Measurements from ENCODE around the gene SZT2. TPM values are rescaled to one million over a fixed set of nuclear protein-coding genes. Genes with fewer than 3 reads are reported as not detected.

SZT2 gene
- total RNA-seq, 1 donor = 35.4 TPM

GRCh38 chr1:43464681-43465504 lies 75.2 kb downstream of the SZT2 start:
- no peak overlapping the region for H3K4me3 ChIP-seq (ENCODE audit: low read depth, low read length)
- DNase-seq (ENCODE audit: low read depth) = peak; percentile 60
- TF ChIP-seq CTCF (IDR thresholded peaks at IDR 0.05; ENCODE audit: insufficient read depth, low read length) = no peak

DNA sequence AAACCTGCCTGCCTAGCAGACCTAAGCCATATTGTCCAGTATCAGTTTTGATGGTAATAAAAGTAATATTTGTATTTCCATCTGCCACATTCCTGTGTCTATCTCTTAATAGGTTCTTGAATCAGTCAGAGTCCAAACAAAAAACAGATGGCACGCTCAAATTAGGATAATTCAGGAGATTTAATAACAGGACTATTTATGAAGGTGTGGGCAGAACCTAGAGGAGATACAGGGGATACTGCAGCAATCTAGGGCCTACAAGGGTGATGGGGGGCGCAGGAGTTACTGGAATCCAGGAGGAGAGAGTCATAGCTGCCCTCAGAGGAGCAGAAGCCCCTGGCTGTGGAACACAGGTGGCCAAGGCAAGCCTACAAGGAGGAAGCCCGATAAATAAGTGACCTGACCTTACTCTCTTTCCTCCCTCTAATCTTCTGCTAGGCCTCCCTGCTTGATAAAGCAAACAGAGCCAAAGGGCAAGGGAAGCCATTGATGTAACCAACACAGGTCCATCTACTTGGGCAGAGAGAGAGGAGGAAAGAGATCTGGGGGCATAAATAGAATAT lies 75.9 kb downstream of the SZT2 start:
- no peak for TF ChIP-seq CTCF (IDR thresholded peaks at IDR 0.05; ENCODE audit: insufficient read depth, low read length)
- DNase-seq (ENCODE audit: low read depth) = no peak
- no peak overlapping the region for H3K4me3 ChIP-seq (ENCODE audit: low read depth, low read length)

DNA sequence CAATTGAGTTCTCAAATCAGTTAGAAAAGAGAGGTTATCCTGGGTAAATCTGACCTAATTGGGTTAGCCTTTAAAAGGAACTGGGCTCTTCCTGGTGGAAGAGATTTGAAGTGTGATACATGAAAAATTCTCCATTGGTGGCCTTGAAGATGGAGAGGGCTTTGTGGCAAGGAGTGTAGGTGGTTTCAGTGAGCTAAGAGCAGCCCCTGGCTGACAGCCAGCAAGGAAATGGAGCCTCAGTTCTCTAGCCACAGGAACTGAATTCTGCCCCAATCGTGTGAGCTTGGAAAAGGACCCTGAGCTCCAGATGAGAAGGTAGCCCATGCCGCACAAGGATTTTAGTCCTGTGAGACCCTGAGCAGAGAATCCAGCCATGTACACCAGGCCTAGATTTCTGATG lies 76.7 kb downstream of the SZT2 start:
- no peak for DNase-seq (ENCODE audit: low read depth)
- no peak for TF ChIP-seq CTCF (IDR thresholded peaks at IDR 0.05; ENCODE audit: insufficient read depth, low read length)
- no peak overlapping the region for H3K4me3 ChIP-seq (ENCODE audit: low read depth, low read length)

DNA sequence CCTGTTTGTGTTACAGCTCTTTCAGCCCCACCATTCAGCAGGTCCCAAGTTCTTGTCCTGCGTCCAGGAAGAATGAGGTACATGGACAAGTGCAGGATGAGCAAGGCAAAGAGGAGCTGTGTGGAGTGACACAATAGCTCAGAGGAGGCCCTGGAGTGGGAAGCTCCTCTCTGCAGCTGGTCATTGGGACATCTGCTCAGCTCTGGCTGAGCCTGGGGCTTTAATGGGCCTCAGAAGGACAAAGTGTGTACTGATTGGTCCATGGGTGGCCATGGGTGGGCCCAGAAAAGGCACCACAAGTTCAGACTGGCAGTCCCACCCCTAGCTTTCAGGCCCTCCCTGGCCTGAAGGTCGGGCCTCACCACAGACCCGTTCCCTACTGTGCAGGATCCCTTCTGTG lies 78.7 kb downstream of the SZT2 start:
- no peak for TF ChIP-seq CTCF (IDR thresholded peaks at IDR 0.05; ENCODE audit: insufficient read depth, low read length)
- DNase-seq (ENCODE audit: low read depth) = no peak
- H3K4me3 ChIP-seq (ENCODE audit: low read depth, low read length) = no peak overlapping the region

DNA sequence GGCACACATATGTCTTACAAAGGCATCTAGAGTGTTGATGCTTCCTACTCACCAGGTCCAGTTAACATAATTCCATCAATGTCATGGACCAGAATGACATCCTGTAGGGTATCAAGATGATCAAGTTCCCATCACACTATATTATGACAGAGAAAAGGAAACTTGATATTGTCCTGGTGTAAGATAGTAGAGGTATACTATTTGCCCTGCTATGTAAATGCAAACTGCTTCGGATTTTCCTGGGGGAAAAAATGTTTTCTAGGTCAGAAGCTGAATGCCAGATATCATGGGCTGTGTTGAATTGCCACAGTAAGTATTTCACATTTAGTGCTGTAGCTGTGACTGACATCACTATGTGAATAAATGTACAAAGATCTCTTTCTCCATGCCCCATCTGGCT lies 80.2 kb downstream of the SZT2 start:
- TF ChIP-seq CTCF (IDR thresholded peaks at IDR 0.05; ENCODE audit: insufficient read depth, low read length) = no peak
- no peak for DNase-seq (ENCODE audit: low read depth)
- no peak overlapping the region for H3K4me3 ChIP-seq (ENCODE audit: low read depth, low read length)

- TF ChIP-seq CTCF (IDR thresholded peaks at IDR 0.05; ENCODE audit: insufficient read depth, low read length) = no peak
- H3K4me3 ChIP-seq (ENCODE audit: low read depth, low read length) = no peak overlapping the region
- no peak for DNase-seq (ENCODE audit: low read depth)
These were observed 82.4 kb downstream of the SZT2 start for GRCh38 chr1:43472087-43472462.

DNA sequence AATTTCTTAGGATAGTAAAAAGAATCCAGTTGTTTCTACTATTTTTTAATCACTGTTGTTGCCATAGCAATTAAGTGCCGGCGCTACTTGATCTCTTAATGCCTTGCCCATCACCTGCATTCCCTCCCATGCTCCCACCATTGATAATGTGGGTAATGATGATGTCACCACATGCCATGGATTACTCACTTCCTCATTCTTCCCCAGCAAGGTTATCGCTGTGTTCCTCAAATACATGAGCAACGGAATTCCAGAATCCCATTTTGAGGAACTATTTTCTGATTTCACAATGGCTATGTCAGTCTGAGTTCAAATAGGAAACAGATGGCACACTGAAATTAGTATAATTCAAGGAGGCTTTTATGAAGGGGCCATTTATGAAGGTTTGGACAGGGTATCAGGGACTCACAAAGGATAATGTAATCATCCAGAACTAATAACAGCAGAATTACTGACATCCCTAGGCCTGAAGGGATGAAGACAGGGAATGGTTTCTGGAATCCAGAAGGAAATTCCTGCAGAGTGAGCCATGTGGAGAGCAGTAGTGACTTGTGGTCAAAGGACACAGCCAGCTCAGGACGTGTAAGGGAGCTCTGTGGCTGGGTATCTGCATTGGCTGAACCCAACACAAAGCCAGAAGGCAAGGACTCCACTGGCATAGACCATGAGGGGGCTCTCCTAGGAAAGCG lies 82.9 kb downstream of the SZT2 start:
- H3K4me3 ChIP-seq (ENCODE audit: low read depth, low read length) = peak overlapping the region; percentile 17
- peak; percentile 97 for DNase-seq (ENCODE audit: low read depth)

Data from fibroblast of the aortic adventitia (primary cell).